Measurements from ENCODE around the gene MRPL47.
"Not testable (repeated sequence)": the region's sequence is repeated elsewhere in the genome, so short reads cannot be mapped to it uniquely, and the experiment has no call there.

The MRPL47 gene

DNA sequence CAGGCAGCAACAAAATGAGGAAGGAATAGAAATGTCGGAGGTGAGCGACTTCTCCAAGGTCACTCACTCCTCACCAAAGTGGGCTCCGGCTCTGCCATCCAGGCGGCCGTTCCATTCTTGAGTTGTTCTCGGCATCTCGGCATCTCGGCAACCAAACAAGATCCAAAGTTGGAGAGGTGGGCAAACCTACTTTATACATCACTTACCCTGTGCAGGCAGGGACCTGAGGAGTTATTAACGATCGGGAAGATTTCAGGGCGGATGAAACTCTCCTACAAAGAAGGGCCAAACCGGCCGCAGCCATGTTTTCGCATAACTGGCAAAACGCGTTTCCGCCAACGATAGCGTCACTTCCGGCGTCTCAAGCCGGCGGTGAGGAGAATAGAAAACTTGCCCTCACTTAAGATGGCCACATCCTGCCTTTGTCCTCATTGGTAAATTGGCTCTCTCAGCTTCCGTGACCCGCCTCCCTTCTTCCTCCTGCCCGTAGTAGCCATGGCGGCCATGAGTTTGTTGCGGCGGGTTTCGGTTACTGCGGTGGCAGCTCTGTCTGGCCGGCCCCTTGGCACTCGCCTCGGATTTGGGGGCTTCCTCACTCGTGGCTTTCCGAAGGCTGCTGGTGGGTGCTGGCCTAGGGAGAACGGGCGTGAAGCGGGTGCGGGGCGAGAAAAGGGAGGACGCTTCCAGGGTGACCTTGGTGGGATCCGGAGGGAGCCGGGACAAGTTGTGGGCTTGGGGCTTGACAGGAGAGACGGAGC, at the start of gene MRPL47, which contains the start of gene NDUFB5:
TSS of gene MRPL47 (minus strand) at position 318 of the 758 bp plus-strand sequence. CDS start at position 304, 14 bp downstream.
TSS of gene NDUFB5 (plus strand) at position 474 of the 758 bp plus-strand sequence. CDS start at position 496, 22 bp downstream.
- DNase-seq = peak; percentile 93

GRCh38 chr3:179653096-179653797, 48.8 kb upstream of the MRPL47 start:
- peak; percentile 63 for DNase-seq

DNA sequence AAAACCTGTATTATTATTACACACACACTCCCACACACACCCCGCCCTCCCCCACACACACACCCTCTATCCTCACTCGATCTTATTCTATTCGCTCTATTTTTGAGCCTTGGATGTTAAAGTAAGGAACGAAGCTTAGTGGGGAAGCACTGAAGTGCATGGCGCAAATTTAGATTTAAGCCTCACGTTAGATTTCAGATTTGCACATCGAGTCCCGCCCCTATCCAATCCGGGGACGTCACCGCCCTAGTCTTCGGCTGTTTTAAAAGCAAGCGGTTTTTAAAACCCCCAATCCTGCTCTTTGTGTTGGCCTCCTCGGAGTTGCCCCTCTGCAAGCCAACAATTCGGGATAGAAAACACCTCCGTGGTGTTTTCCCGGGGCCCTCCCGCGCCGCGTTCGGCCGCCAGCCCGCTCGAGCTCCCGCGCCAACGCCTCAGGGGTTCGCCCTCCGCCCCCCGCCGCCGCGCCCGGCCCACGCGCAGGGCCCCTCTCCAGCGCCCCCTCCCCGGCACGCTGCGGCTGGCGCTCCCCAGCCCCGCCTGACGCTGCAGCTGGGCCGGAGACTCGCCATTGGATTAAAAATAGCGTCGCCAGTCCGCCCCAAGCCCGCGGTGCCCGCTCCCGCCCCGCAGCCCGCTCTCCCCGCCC, 48.1 kb upstream of the MRPL47 start, which contains the start of gene USP13:
TSS of gene USP13 (plus strand) at position 594 of the 649 bp plus-strand sequence. CDS start 186 bp downstream, outside the sequence.
- peak; percentile 63 for DNase-seq

GRCh38 chr3:179651687-179652446, 47.4 kb upstream of the MRPL47 start:
- DNase-seq = no peak

- no peak for DNase-seq
These were observed 41.7 kb upstream of the MRPL47 start for GRCh38 chr3:179646177-179646576.

- DNase-seq = not testable (repeated sequence)
These were observed 39.4 kb upstream of the MRPL47 start for GRCh38 chr3:179643837-179644236.

GRCh38 chr3:179642871-179643270, 38.4 kb upstream of the MRPL47 start:
- no peak for DNase-seq

DNA sequence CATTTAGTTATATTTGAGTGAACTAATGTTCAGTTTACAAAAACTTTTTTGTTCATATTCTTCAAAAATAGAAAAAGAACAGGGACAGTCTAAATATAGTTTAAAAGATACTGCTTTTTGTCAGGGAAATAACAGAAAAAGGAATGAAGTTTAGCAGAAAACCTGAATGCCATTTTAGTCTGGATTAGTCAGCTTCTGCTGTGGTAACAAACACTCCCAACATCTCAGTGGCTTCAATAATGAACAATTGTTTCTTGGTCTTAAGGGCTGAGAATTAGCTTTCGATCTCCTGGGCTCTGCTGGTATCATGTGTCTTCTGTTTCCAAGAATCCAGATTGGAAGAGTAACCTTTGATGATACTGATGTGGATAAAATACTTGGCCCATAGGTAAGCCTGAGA, 36.0 kb upstream of the MRPL47 start:
- DNase-seq = no peak

GRCh38 chr3:179630753-179631451, 26.5 kb upstream of the MRPL47 start:
- no peak for DNase-seq

GRCh38 chr3:179624451-179624850, 20.0 kb upstream of the MRPL47 start:
- no peak for DNase-seq

- DNase-seq = no peak
These were observed 17.6 kb upstream of the MRPL47 start for GRCh38 chr3:179622023-179622422.

DNA sequence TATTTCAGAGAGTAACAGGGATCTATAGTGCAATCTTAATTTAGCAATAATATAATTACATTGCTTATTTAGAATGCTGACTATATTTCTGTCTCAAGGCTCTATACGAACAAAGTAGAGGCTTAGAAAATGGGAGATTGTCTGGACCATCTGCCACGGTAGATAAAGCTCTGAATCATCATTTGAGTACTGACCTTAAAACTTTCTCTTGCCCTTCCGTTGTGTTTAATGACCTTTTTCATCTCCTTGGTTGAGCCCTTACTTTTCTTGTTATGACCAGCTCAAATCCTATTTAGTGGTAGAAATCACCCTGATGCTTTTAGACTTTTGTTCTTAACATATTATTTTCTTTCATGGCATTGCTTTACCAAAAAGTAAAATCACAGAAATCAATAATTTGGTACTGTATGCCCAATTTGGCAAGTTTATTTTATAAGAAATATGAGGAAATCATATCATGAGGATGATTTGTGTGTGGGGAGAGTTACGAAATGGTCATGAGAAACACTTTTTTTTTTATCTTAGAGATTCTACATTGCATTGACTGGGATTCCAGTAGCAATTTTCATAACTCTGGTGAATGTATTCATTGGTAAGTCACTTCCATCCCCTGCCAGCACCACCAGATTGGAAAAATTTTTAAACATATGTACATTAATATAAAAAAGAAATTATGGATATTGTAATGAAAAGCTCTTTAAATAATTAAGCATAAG, 11.2 kb upstream of the MRPL47 start:
- no peak for DNase-seq

DNA sequence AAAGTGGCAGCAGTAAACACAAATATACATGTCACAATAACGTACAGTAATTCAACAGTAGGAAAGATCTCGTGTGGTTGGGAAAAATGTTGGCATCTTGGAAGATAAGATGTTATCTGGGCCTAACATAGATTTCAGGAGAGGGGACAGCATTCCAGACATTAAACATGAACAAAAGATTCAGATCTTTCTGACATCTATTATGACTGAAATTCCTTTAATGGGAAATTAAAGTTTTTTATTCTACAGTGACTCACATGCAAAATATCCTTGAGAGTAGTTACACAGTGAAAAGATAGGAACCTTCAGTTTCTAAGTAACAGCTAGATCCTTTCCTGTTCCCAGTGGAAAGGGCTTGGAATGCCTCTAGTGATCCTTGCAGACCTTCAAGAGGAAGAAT, 9.4 kb upstream of the MRPL47 start:
- no peak for DNase-seq

DNA sequence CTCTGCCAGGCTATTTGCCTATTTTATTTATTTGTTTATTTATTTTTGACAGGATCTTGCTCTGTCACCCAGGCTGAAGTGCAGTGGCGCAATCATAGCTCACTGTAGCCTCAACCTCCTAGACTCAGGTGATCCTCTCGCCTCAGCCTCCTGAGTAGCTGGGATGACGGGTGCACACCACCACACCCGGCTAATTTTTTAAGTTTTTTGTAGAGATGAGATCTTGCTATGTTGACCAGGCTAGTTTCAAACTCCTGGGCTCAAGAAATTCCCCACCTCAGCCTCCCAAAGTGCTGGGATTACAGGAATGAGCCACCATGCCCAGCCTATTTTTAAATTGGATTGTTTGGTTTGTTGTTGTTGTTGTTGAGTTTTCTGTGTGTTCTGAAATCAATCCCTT, 5.6 kb upstream of the MRPL47 start:
- DNase-seq = no peak

DNA sequence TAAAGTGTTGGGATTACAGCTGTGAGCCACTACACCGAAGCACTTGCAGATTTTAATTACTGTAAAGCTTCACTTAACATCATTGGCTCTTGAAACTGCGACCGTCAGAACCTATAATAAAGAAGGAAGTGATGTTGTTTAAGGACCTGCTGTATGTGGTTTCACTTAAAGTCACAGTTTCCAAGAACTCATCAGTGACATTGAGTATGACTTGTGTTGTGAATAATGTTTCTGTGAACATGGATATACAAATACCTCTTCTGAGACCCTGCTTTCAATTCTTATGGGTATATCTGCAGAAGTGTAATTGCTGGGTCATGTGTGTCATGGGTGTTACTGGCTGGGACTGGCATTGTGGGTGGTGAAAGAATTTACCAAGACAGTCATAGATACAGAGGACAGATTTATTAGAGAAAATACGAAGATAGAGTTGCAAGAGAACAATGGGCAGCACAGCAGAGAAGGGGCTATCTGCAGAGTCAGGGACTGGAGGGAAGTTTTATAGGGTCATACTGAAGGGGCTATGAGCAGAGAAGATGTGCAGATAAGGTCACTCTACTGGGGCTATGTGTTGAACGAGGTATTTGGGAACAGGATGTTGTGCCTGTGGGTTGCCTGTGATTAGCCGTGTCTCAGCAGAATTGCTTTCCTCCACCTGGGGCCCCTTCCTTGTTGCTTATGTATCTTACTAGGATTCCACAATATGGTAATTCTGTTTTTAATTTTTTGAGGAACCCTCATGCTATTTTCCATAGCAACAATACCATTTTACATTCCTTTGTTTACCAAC, 4.7 kb upstream of the MRPL47 start:
- DNase-seq = peak; percentile 15

- DNase-seq = no peak
These were observed 2.2 kb upstream of the MRPL47 start for GRCh38 chr3:179606534-179607085.

GRCh38 chr3:179603831-179604230, 607 bp downstream of the MRPL47 start:
- no peak for DNase-seq

DNA sequence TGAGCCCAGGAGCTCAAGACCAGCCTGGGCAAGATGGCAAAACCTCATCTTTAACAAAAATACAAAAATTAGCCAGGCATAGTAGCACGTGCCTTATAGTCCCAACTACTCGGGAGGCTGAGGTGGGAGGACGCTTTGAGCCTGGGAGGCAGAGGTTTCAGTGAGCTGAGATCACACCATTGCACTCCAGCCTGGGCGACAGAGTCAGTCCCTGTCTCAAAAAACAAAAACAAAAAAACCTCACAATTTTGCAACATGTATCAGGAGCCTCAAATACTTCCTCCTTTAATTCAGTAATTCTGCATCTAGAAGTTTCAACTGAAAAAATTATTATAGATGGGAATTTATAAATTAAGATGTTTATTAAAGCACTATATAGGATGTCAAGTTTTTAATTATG, 1.1 kb downstream of the MRPL47 start:
- DNase-seq = no peak

GRCh38 chr3:179599531-179599930, 4.9 kb downstream of the MRPL47 start:
- no peak for DNase-seq

DNA sequence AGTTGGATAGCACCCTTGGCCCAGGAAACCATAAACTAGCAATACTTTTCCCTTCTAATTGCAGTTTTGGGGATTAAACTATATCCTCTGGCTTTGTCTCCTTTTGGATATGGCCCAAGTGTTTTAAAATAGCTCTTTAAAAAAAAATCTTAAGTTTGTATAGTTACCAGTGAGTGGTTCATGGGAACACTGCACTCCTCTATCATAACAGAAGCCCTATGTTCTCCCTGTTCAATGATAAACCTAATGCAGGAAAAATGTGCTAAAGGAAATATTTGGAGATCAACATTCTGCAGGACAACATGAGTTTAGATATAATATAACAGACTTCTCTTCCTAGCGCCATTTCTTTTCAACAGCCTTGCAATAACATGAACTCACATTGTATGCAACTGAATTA, 13.1 kb downstream of the MRPL47 start:
- DNase-seq = no peak

All from activated naive CD4-positive, alpha-beta T cell treated with Interleukin-2 at 50 U/mL for 16 hours (primary cell).